Trophoblast cell (in vitro differentiated cells and primary cell): ENCODE measurements around the gene SNF8.

Source experiments
- DNase-seq, 2 donors: peaks; one replicate each; pipeline ENCODE4 v3.0.0-alpha.2; 2016
- H2AFZ ChIP-seq: 2 replicates; pipeline ENCODE4 v1.6.1; 2013; ENCODE audit warnings: low read length, moderate library complexity, mild to moderate bottlenecking; ENCODE audit not compliant: insufficient read depth, poor library complexity
- H2AK5ac ChIP-seq: 2 replicates; pipeline ENCODE4 v1.6.1; 2013; ENCODE audit warnings: mild to moderate bottlenecking, low read length
- H2BK120ac ChIP-seq: 2 replicates; pipeline ENCODE4 v1.6.1; 2013; ENCODE audit warnings: low read length, mild to moderate bottlenecking, moderate library complexity; ENCODE audit not compliant: insufficient read depth, poor library complexity
- H2BK12ac ChIP-seq: 2 replicates; pipeline ENCODE4 v1.6.1; 2013; ENCODE audit warnings: mild to moderate bottlenecking, low read length, moderate library complexity
- H2BK5ac ChIP-seq: 2 replicates; pipeline ENCODE4 v1.6.1; 2013; ENCODE audit warnings: low read length, low read depth, moderate library complexity, mild to moderate bottlenecking; ENCODE audit not compliant: poor library complexity
- H3K14ac ChIP-seq: 2 replicates; pipeline ENCODE4 v1.6.1; 2013; ENCODE audit warnings: mild to moderate bottlenecking, low read length
- H3K18ac ChIP-seq: 2 replicates; pipeline ENCODE4 v1.6.1; 2013; ENCODE audit warnings: mild to moderate bottlenecking, low read length
- H3K23ac ChIP-seq: 2 replicates; pipeline ENCODE4 v1.6.1; 2013; ENCODE audit warnings: low read length
- H3K27ac ChIP-seq: 2 replicates; pipeline ENCODE4 v1.5.1; 2013; ENCODE audit warnings: low read depth, mild to moderate bottlenecking, inconsistent platforms, low read length, moderate library complexity
- H3K27me3 ChIP-seq: 2 replicates; pipeline ENCODE4 v1.6.1; 2013; ENCODE audit warnings: inconsistent platforms, mild to moderate bottlenecking, low read length, moderate library complexity; ENCODE audit not compliant: insufficient read depth
- H3K36me3 ChIP-seq, 2 experiments: 1 replicate in 1 of 2; 2 replicates in 1 of 2; pipeline ENCODE4 v1.6.1; 2013; ENCODE audit warnings: low read length in 2 of 2, mild to moderate bottlenecking in 2 of 2, moderate library complexity in 1 of 2; ENCODE audit not compliant: insufficient read depth in 2 of 2, control insufficient read depth in 1 of 2
- H3K4ac ChIP-seq: 2 replicates; pipeline ENCODE4 v1.6.1; 2013; ENCODE audit warnings: low read depth, mild to moderate bottlenecking, low read length, moderate library complexity
- H3K4me1 ChIP-seq, 2 experiments: 1 replicate in 1 of 2; 2 replicates in 1 of 2; pipeline ENCODE4 v1.6.1; 2013; ENCODE audit warnings: low read length in 2 of 2, mild to moderate bottlenecking in 2 of 2, moderate library complexity in 1 of 2; ENCODE audit not compliant: insufficient read depth in 2 of 2, control insufficient read depth in 1 of 2
- H3K4me2 ChIP-seq: 2 replicates; pipeline ENCODE4 v1.6.1; 2013; ENCODE audit warnings: inconsistent platforms, mild to moderate bottlenecking, low read length, moderate library complexity
- H3K4me3 ChIP-seq: 2 replicates; pipeline ENCODE4 v1.5.1; 2013; ENCODE audit warnings: mild to moderate bottlenecking, low read depth, low read length, inconsistent platforms
- H3K79me1 ChIP-seq: one replicate; pipeline ENCODE4 v1.6.1; 2013; ENCODE audit warnings: low read length
- H3K79me2 ChIP-seq: 2 replicates; pipeline ENCODE4 v1.6.1; 2013; ENCODE audit warnings: low read length, mild to moderate bottlenecking; ENCODE audit not compliant: control insufficient read depth, insufficient read depth, poor library complexity
- H3K9ac ChIP-seq: 2 replicates; pipeline ENCODE4 v1.6.1; 2013; ENCODE audit warnings: mild to moderate bottlenecking, low read length
- H3K9me3 ChIP-seq: 2 replicates; pipeline ENCODE4 v1.6.1; 2013; ENCODE audit warnings: low read depth, mild to moderate bottlenecking, control low read depth, inconsistent platforms, low read length; ENCODE audit not compliant: insufficient read depth
- H4K12ac ChIP-seq: 2 replicates; pipeline ENCODE4 v1.6.1; 2013; ENCODE audit warnings: low read depth, mild to moderate bottlenecking, low read length, moderate library complexity
- H4K8ac ChIP-seq: 2 replicates; pipeline ENCODE4 v1.6.1; 2013; ENCODE audit warnings: low read depth, mild to moderate bottlenecking, low read length, moderate library complexity
- H4K91ac ChIP-seq: one replicate; pipeline ENCODE4 v1.6.1; 2013; ENCODE audit warnings: low read depth, mild to moderate bottlenecking, low read length, moderate library complexity
- WGBS: extraction: QIAGEN DNeasy Blood & Tissue Kit; methylation state at CpG from one replicate; pipeline ENCODE4 v1.1.7; 2013; ENCODE audit warnings: missing lambda C conversion rate; ENCODE audit not compliant: insufficient read length, insufficient coverage; ENCODE audit errors: extremely low coverage; 5-methylcytosine and 5-hydroxymethylcytosine counted together

Gene SNF8

DNA sequence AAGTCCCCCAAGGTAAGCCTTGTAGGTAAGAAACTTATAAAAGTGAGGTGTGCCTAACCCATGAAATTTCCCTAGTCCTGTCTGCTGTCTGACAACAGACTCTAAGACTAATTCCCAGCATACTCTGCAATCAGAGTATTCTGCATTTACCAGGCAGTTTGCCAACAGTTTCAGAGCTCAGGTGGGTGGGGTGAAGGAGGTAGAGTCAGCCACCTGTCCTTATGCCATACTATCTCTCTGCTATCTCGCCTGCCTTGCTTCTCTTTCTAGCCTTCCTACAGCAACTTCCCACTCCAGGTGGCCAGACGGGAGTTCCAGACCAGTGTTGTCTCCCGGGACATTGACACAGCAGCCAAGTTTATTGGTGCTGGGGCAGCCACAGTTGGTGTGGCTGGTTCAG, 49.8 kb downstream of the SNF8 start:
- H3K4me2 ChIP-seq = no peak overlapping the region
- H3K14ac ChIP-seq = no peak overlapping the region
- no peak overlapping the region for H3K4me3 ChIP-seq
- no peak overlapping the region for H3K18ac ChIP-seq
- H2BK12ac ChIP-seq = no peak overlapping the region
- peaks cover 3 to 5% of the 10 kb centered on the region in 2 experiments for H3K4me1 ChIP-seq
- no peaks in the 10 kb centered on the region for H3K9me3 ChIP-seq
- no CpG with 5 or more reads among the region's 3 CpGs for WGBS
- H3K27ac ChIP-seq = no peak overlapping the region
- no peak overlapping the region for H3K23ac ChIP-seq
- no peak overlapping the region for H2BK5ac ChIP-seq
- H4K12ac ChIP-seq = no peak overlapping the region
- no peak for DNase-seq
- peaks cover 1% of the 10 kb centered on the region for H3K79me2 ChIP-seq
- H2AFZ ChIP-seq = no peak overlapping the region
- peaks cover 9 to 12% of the 10 kb centered on the region in 2 experiments for H3K36me3 ChIP-seq
- no peak overlapping the region for H3K4ac ChIP-seq
- H3K9ac ChIP-seq = no peak overlapping the region
- no peak overlapping the region for H4K8ac ChIP-seq
- no peak overlapping the region for H2AK5ac ChIP-seq
- H2BK120ac ChIP-seq = no peak overlapping the region
- no peak overlapping the region for H4K91ac ChIP-seq
- no peaks in the 10 kb centered on the region for H3K27me3 ChIP-seq
- H3K79me1 ChIP-seq = peaks cover 2% of the 10 kb centered on the region

DNA sequence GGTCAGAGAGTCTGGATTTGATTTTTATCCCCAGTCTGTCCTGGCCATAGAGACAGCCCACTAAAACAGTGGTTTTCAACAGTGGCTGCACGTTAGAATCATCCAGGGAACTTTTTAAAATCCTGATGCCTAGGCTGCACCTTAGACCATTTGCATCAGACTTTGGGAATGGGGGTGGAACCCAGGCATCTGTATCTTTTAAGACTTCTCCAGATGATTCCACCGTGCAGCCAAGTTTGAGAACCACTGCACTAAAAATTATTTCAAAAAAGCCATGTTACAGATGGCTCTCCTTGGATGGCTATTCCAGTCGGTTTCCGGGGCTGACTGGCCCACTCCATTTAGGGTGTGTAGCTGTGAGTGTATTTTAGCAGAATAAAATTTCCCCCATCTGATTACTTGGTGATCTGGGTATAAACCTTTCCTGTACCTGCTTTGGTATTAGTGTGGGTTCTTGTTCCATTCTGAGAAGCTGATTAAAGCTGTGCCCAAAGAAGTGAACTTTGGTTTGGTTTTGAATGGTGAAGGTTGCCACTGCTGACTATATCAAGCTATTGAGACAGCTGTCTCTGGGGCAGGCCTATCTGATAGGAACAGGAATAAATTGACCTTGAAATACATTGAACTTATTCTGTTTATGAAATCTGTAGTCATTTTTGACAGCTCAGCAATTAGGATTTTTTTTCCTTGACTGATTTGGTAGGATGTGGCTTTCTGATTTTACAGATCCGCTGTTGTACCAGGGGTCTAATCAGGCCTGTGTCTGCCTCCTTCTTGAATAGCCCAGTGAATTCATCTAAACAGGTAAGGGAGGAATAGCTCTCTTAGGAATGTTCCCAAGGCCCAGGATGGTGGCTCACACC, 50.8 kb downstream of the SNF8 start:
- H3K79me1 ChIP-seq = peaks cover 2% of the 10 kb centered on the region
- H2BK12ac ChIP-seq = no peak overlapping the region
- no peak overlapping the region for H4K12ac ChIP-seq

DNA sequence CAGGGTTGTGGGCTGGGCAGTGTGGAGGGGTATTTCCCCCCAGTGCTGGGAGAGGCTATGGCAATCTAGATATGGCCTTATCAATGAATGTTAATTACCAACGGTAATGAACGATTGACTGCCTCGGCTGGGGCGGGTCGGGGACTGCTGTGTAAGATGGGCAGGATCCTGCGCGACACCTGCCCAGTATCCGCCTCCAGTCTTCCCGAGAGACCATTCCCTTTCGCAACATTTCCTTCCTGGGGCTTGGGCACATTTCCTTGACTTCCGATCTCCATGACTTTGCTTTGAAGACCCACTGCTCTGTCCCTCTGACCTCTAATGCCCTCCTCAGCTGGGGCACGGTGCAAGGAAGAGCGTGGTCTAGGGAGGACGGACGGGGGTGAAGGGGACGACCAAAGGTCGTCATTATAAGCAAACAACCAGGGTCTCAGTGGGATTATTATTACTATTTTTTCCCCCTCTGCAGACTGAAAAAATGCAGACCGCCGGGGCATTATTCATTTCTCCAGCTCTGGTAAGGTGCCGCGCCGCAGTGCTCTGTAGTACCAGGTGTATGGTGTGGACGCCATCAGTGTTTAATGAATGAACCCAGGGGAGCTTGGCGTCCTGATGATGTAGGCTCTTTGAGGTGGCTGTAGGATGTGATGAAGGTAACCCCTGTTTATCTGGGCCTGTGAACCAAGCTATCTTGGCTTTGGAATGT, 51.5 kb downstream of the SNF8 start:
- no CpG with 5 or more reads among the region's 24 CpGs for WGBS
- Histone ChIP-seq H3K9ac (peak overlapping the region; percentile 59), H2BK120ac (no peak overlapping the region), H3K36me3 (peaks cover 9 to 10% of the 10 kb centered on the region in 2 experiments), H3K4ac (peak overlapping the region; percentile 21), H3K4me2 (peak overlapping the region; percentile 75), H4K12ac (peak overlapping the region; percentile 7), H2AK5ac (no peak overlapping the region), H3K9me3 (no peaks in the 10 kb centered on the region), H3K27me3 (no peaks in the 10 kb centered on the region), H3K23ac (no peak overlapping the region), H3K79me2 (peaks cover 1% of the 10 kb centered on the region), H4K91ac (no peak overlapping the region), H2AFZ (peak overlapping the region; percentile 34), H4K8ac (peak overlapping the region; percentile 22), H3K27ac (peak overlapping the region; percentile 46), H3K14ac (peak overlapping the region; percentile 12), H3K4me1 (peaks cover 3 to 5% of the 10 kb centered on the region in 2 experiments), H3K18ac (peak overlapping the region; percentile 9), H2BK5ac (no peak overlapping the region), H3K79me1 (peaks cover 2% of the 10 kb centered on the region), H3K4me3 (peak overlapping the region; percentile 94), H2BK12ac (no peak overlapping the region)
- DNase-seq = no peak

More for the DNA sequence above, 50.8 kb downstream of the SNF8 start:
- Histone ChIP-seq H4K91ac (no peak overlapping the region), H3K4ac (no peak overlapping the region), H2BK5ac (no peak overlapping the region), H3K4me1 (peaks cover 3 to 5% of the 10 kb centered on the region in 2 experiments), H2AK5ac (no peak overlapping the region), H3K18ac (peak overlapping the region; percentile 9), H3K9me3 (no peaks in the 10 kb centered on the region), H3K4me3 (no peak overlapping the region), H3K27ac (no peak overlapping the region), H3K27me3 (no peaks in the 10 kb centered on the region), H4K8ac (no peak overlapping the region), H3K36me3 (peaks cover 9 to 12% of the 10 kb centered on the region in 2 experiments), H2AFZ (no peak overlapping the region), H3K9ac (peak overlapping the region; percentile 59), H3K23ac (no peak overlapping the region), H3K79me2 (peaks cover 1% of the 10 kb centered on the region), H3K14ac (no peak overlapping the region), H3K4me2 (peak overlapping the region; percentile 75), H2BK120ac (no peak overlapping the region)
- no peak for DNase-seq
- WGBS = no CpG with 5 or more reads among the region's 5 CpGs

DNA sequence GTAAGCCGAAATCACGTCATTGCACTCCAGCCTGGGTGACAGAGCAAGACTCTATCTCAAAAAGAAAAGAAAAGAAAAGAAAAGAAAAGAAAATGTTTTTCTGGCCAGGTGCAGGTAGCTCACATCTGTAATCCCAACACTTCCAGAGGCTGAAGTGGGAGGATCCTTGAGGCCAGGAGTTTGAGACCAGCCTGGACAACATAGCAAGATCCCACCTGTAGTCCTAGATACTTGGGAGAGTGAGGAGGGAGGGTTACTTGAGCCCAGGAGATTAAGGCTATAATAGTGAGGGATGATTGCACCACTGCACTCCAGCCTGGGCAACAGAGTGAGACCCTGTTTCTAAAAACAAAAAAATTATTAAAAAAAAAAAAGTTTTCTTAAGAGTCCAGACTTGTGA, 54.6 kb downstream of the SNF8 start:
- no peak overlapping the region for H3K4me3 ChIP-seq
- H2BK12ac ChIP-seq = no peak overlapping the region
- no peak overlapping the region for H4K12ac ChIP-seq
- peaks cover 10% of the 10 kb centered on the region in 2 experiments for H3K4me1 ChIP-seq
- H2BK5ac ChIP-seq = no peak overlapping the region
- peaks cover 3% of the 10 kb centered on the region for H3K79me1 ChIP-seq
- no peak overlapping the region for H2AFZ ChIP-seq
- WGBS = no CpG with 5 or more reads among the region's 2 CpGs
- peaks cover 2 to 3% of the 10 kb centered on the region in 2 experiments for H3K36me3 ChIP-seq
- no peak overlapping the region for H3K27ac ChIP-seq
- no peak overlapping the region for H3K4ac ChIP-seq
- no peaks in the 10 kb centered on the region for H3K9me3 ChIP-seq
- H3K27me3 ChIP-seq = no peaks in the 10 kb centered on the region
- no peak overlapping the region for H2AK5ac ChIP-seq
- no peak overlapping the region for H3K23ac ChIP-seq
- no peak overlapping the region for H3K14ac ChIP-seq
- H2BK120ac ChIP-seq = no peak overlapping the region
- H3K18ac ChIP-seq = no peak overlapping the region
- DNase-seq = no peak
- no peak overlapping the region for H3K4me2 ChIP-seq
- H3K79me2 ChIP-seq = peaks cover 1% of the 10 kb centered on the region
- H3K9ac ChIP-seq = no peak overlapping the region
- H4K8ac ChIP-seq = no peak overlapping the region
- H4K91ac ChIP-seq = no peak overlapping the region
